ELR (cell line): ENCODE measurements around the gene KYNU.
"Not testable (repeated sequence)": the region's sequence is repeated elsewhere in the genome, so short reads cannot be mapped to it uniquely, and the experiment has no call there.

ENCODE experiments used
- DNase-seq: peaks from one replicate; pipeline ENCODE4 v3.0.0-alpha.2; 2015; ENCODE audit warnings: low read depth

The KYNU gene

GRCh38 chr2:143026411-143027054 is 149.1 kb downstream of the KYNU start:
- DNase-seq: no peak

GRCh38 chr2:143029141-143029540 is 151.7 kb downstream of the KYNU start:
- peak; percentile 60 for DNase-seq

GRCh38 chr2:143030127-143030526 is 152.7 kb downstream of the KYNU start:
- no peak for DNase-seq

GRCh38 chr2:143034292-143035074 is 157.0 kb downstream of the KYNU start:
- peak; percentile 87 for DNase-seq

DNA sequence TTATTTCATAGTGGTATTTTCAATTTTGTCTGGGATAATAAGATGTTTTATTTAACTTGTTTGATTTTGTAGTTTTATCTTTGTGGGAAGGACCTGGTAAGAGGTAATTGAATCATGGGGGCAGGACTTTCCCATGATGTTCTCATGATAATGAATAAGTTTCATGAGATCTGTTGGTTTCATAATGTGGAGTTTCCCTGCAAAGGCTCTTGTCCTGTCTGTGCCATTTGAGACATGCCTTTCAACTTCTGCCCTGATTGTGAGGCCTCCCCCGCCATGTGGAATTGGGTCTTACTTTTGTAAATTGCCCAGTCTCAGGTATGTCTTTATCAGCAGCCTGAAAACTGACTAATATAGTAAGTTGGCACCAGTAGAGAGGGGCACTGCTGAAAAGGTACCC is 174.0 kb downstream of the KYNU start:
- no peak for DNase-seq

DNA sequence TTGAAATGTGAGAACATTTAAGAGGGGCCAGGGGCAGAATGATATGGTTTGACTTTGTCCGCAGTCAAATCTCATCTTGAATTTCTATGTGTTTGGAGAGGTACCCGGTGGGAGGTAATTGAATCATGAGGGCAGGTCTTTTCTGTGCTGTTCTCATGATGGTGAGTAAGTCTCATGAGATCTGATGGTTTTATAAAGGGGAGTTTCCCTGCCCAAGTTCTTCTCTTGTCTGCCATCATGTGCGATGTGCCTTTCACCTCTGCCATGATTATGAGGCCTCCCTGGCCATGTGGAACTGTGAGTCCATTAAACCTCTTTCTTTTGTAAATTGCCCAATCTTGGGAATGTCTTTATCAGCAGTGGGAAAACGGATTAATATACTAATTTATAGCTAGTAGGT is 176.0 kb downstream of the KYNU start:
- not testable (repeated sequence) for DNase-seq

DNA sequence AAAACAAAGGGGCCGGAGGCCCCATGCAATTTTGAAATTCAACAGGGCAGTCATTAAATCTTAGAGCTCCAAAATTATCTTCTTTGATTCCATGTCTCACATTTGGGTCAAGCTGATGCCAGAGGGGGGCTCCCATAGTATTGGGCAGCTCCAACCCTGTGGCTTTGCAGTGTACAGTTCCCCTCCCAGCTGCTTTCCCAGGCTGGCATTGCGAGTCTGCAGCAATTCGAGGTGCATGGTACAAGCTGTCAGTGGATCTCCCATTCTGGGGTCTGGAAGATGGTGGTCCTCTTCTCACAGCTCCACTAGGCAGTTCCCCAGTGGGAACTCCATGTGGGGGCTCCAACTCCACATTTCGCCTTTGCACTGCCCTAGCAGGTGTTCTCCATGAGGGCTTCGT is 179.1 kb downstream of the KYNU start:
- DNase-seq: no peak

GRCh38 chr2:143058851-143059250 is 181.4 kb downstream of the KYNU start:
- DNase-seq: no peak

GRCh38 chr2:143063612-143064200 is 186.2 kb downstream of the KYNU start:
- no peak for DNase-seq

GRCh38 chr2:143068094-143068493 is 190.6 kb downstream of the KYNU start:
- no peak for DNase-seq

- no peak for DNase-seq
Measured at GRCh38 chr2:143068509-143068908, 191.0 kb downstream of the KYNU start.

GRCh38 chr2:143070704-143071103 is 193.2 kb downstream of the KYNU start:
- DNase-seq: no peak

GRCh38 chr2:143071185-143071876 is 193.9 kb downstream of the KYNU start:
- DNase-seq: peak; percentile 75

GRCh38 chr2:143074913-143075312 is 197.4 kb downstream of the KYNU start:
- DNase-seq: not testable (repeated sequence)

DNA sequence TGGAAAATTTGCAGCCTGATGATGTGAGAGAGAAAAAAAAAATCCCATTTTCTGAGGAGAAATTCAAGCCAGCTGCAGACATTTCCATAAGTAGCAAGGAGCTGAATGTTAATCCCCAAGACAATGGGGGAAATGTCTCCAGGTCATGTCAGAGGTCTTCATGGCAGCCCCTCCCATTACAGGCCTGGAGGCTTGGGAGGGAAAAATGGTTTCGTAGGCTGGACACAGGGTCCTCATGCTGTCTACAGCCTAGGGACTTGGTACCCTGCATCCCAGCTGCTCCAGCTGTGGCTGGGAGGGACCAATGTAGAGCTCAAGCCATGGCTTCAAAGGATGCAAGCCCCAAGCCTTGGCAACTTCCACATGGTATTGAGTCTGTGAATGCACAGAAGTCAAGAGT is 198.2 kb downstream of the KYNU start:
- no peak for DNase-seq

GRCh38 chr2:143078104-143078503 is 200.6 kb downstream of the KYNU start:
- peak; percentile 8 for DNase-seq

GRCh38 chr2:143081616-143082015 is 204.2 kb downstream of the KYNU start:
- peak; percentile 44 for DNase-seq

GRCh38 chr2:143083636-143084035 is 206.2 kb downstream of the KYNU start:
- DNase-seq: peak; percentile 90

DNA sequence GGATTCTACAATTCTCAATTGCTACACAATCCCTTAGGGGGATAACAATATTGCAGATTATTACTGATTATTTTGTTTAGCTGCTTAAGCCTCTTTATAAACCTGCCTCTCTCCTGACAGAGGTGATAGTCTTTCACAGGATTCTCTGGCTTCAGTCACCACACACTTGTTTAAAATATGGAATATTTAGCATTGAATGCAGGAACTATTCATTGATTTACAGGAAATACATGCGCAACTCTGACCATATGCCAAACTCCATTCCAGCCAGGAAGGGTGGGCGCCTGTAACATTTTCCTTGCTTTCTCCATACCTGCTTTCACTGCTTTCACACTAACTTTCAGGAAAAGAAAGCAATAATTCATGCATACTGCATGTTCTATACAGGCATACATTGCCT is 207.0 kb downstream of the KYNU start:
- DNase-seq: no peak

DNA sequence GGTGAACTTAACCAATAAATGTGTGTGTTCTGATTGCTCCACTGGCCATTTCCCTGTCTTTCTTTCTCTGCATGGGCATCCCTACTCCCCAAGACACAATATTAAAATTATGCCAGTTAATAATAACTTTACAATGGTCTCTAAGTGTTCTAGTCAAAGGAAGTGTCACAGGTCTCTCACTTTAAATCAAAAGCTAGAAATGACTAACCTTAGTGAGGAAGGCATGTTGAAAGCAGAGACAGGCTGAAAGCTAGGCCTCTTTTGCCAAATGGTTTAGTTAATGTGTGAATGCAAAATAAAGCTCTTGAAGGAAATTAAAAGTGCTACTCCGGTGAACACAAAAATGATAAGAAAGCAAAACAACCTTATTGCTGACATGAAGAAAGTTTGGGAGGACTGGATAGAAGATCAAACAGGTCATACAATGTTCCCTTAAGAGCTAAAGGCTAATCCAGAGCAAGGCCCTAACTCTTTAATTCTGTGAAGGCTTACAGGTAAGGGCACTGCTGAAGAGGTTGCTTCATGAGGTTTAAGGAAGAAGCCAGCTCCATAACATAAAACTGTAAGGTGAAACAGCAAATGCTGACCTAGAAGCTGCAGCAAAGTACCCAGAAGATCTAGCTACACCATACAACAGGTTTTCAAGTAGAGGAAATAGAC is 207.8 kb downstream of the KYNU start:
- no peak for DNase-seq

GRCh38 chr2:143087033-143087432 is 209.6 kb downstream of the KYNU start:
- DNase-seq: peak; percentile 9

GRCh38 chr2:143088388-143088787 is 210.9 kb downstream of the KYNU start:
- no peak for DNase-seq
